GM18517 (cell line): ENCODE measurements around the gene ALK.
A peak's percentile ranks its signal among the peaks of the same experiment; 100 is the strongest.

ENCODE experiments used
- ATAC-seq: cut with Tn5 transposase; IDR thresholded peaks from one replicate; pipeline ENCODE4 v1.9.1; 2021; ENCODE audit warnings: mild to moderate bottlenecking, moderate library complexity; ENCODE audit not compliant: unreplicated experiment

ALK gene

DNA sequence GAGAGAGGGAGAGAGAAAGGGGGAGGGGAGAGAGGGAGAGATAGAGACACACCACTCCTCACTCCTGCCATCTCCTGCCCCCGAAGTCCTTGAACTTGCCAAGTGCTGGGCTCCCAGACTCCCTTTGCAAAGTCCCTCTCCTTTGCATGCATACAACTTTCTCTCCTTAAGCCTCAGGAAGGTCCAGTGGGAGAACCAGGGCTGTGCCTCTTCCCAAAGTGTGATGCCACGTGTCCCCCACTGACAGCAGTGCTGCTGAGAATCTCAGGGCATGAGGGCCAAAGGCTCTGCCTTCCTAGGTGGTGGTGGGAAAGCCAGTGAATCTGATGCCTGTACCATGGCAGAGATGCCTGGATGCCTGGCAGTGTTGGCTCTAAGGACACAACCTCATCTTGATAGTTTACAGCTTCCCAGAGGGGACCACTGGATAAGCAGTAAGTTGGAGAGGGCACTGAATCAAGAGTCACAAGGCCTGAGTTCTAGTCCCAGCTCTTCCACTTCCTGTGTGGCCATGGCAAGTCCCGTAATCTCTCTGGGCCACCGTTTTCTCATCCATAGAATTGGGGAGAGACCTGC lies 702.7 kb downstream of the ALK start:
- no peak for ATAC-seq

DNA sequence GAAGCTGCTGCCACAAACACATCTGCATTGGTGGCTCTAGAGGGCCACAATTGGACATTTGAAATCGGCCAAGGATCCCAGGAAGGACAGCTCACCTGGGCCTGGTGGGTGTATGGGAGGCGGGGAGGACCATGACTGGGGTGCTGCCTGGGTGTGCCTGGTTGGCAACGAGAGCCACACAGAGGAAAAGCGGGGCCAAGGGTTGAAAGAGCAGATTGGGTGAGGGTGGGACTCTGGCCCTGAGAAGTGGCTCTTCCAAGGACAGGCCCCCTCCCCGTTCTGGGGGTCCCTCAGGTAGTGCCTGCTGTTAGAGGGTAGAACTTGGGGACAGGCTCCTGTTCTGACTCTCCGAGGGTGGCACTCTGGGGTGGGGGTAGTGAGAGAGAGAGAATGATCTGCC lies 703.3 kb downstream of the ALK start:
- no peak for ATAC-seq

DNA sequence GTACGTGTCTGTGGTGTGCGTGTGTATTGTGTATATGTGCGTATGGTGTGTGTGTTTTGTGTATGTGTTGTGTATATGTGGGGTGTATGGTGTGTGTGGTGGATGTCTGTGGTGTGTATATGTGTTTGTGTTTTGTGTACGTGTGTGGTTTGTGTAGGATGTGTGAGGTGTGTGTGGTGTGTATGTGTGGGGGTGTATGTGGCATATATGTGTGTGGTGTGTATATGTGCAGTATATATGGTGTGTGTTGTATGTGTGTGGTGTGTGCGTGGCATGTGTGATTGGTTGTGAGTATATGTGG lies 704.8 kb downstream of the ALK start:
- no peak for ATAC-seq

DNA sequence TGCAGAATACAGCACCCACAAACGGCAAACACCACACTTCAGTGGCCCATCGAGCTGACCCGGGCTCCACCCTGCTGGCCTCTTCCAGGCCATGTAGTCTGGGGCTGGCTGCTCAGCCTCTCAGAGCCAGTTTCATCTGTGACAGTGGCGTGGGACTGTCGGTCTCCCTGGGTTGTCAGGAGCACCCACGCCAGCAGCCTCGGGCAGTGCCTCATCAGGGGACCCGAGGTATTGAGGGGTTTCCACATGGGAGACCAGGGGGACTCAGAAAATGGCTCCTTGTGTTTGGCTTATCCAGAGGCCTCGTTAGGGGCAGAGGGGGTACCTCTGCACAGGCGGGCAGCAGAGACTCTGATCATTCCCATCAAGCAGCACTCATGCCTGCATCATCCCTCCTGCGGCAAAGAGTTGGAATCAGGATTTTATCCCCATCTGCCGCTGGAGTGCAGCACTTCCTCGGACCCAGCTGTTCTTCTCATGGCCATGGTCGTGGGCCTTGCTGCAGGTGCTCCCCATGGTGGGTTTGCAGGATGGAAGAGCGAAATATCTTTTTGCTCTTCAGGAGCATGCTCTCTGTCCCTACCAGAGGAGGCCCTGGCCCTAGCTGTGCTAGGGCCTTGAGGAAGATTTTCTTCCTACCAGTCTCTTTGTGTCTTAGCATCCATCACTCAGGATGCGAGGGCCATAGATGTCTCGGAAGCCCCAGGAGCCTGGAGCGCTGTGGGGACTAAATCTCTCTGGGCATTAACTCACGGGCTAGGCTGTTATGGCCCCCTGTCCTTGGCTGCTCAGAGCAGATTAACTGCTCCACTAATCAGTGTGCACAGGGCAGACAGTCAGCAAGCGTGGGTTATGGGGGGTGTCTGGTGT lies 705.4 kb downstream of the ALK start:
- no peak for ATAC-seq

DNA sequence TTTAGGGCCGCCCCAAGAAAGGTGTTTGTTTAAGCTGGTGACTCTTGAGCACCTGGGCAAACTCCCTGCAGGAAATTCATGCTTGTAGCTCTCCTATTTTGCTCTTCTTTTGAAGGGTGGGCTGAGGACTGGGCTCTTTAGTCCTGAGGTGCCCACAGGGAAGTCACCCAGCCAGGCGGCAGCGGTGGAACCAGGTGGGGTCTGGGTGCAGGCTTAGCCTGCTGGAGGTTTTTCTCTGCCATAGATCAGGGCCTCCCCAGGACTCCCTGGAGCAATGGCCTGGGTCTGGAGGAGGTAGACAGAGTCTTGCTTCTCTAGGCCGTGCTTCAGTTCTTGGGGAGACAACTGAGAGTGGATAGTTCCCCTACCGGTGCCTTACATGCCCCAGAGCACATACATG lies 706.3 kb downstream of the ALK start:
- ATAC-seq: no peak

DNA sequence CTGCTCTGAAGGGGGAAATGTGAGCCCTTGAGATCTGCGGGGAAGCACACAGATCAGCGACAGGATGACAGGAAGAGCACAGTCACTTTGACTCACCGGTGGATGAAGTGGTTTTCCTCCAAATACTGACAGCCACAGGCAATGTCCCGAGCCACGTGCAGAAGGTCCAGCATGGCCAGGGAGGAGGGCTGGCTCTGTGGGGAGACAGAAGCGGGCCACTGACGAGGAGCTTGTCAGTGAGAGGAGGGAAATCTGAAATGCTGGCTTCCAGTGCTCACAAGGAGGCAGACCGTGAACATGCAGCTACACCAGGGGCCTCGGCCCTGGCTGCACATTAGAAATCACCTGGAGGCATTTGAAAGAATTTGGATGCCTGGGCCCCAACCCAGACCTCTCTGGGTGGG lies 707.5 kb downstream of the ALK start:
- no peak for ATAC-seq

DNA sequence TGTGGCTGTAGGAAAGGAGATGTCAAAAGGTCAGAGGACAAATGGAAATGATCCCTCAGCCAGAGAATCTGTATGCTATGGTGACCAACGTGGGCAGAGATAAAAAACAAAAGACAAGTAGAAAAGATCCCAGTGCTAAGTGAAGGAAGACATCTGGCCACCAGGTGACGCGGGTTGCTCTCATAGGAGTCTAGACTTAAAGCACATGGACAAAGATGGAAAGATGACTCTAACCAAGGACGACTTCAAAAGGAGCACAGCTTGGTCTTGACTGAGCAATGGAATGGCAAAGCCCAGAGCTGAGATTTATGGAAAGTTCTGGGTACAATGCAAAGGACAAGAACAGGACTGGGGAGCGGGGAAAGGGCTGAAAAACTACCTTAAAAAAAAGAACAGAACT lies 709.4 kb downstream of the ALK start:
- no peak for ATAC-seq

DNA sequence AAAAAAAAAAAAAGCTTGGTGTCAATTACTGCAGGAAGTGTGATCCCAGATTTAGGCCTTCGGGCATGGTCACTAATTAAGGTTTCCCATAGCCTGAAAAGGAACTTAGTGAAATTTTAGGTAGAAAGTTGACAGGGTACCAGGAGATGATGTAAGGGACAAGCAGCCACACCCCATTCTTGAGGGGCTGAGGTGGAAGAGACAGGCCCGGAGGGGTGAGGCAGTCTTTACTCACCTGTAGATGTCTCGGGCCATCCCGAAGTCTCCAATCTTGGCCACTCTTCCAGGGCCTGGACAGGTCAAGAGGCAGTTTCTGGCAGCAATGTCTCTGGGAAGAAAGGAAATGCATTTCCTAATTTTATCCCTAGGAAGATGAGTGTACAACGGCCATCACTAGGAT lies 711.8 kb downstream of the ALK start:
- no peak for ATAC-seq

DNA sequence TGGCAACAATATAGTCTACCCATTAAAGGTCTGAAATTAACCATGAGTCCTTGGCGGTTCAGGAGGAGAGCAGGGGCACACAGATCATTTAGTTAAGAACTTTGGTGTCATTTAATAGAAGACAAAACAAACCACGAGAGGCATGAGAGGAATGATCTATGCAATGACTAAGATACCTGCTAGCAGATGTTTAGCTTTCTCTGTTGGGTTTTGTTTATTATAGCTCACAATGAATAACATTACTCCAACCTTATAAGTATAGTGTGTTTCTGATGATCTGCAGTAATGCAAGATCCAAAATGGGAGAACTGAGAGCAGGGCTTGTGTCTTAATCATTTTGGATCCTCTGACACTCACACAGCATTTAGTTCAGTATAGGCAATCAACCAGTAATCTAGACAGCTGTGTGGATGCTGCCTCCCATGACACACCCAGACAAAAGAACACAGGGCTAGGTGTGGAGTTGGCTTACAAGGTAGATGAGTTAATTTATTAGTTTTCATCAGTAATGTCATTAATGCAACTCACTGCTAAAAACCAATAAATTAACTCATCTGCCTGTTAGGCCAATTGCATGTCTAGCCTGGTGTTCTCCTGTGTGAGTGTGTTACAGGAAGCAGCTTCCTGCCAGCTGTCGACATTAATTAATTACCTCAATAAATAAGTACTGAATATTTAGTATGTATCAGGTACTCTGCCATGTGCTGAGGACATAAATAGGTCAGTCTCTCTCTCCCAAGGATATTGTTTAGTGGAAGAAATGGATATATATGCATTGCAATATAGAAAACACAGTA lies 713.8 kb downstream of the ALK start:
- ATAC-seq: no peak

DNA sequence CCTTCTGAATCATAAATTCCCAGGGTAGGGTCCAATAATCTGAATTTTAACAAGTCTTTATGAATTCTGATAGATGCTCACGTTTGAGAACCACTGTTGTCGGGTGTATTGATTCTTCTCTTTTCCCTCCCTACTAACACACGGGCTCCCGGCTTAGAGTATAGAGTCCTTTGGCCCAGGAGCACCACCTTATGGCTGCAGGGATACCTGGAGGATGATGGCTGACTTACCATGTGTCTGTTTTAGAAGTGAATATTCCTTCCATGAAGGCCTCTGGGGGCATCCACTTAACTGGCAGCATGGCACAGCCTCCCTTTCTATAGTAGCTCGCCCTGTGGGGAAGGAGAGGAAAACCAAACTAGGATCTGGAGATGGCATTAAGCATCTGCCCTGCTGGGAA lies 714.4 kb downstream of the ALK start:
- no peak for ATAC-seq

DNA sequence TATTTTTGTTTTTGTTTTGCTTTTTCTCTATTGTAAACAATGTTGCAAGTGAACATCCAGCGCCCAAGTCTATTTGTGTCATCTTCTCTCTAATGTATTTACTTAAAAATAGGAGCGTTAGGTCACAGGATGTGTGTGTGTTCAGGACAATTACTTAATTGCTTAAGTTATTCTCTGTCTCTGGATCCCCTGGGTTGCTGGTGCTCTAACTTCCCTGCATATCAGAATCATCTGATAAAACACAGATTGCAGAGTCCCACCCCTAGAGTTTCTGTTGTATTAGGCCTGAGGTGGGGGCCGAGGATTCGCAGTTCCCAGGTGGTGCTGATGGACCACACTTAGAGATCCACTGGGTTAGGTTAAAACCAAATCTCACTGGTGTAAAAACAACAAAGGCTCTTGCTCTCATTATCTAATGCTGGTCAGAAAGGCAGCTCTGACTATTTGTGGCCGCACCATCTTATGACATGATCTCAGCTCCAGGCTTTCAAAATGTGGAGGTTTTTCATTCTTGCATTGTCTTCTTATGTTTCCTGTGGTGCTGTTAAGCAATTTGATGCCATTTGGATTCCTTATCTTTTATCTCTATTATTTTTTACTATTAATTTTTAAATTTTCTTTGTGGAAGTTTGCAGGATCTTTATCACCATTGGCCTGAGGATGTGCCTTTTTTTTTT lies 718.4 kb downstream of the ALK start:
- ATAC-seq: no peak

DNA sequence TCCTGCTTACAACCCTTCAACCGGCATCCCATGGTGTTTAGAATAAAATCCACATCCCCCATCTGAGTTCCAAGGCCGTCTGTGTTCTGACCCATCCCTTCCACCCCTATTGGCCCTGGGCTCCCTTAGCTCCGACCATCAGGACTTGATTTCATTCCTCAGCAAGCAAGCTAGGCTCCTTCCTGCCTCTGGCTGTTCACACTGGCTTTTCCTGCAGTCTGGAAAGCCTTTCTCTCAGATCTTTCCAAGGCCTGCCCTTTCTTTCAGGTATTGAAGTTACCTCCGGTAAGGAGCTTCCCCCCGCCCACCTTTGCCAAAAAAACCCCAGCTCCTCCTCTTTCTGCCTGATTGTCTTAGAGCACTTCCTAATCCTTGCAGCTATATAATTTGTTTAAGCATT lies 719.4 kb downstream of the ALK start:
- no peak for ATAC-seq

DNA sequence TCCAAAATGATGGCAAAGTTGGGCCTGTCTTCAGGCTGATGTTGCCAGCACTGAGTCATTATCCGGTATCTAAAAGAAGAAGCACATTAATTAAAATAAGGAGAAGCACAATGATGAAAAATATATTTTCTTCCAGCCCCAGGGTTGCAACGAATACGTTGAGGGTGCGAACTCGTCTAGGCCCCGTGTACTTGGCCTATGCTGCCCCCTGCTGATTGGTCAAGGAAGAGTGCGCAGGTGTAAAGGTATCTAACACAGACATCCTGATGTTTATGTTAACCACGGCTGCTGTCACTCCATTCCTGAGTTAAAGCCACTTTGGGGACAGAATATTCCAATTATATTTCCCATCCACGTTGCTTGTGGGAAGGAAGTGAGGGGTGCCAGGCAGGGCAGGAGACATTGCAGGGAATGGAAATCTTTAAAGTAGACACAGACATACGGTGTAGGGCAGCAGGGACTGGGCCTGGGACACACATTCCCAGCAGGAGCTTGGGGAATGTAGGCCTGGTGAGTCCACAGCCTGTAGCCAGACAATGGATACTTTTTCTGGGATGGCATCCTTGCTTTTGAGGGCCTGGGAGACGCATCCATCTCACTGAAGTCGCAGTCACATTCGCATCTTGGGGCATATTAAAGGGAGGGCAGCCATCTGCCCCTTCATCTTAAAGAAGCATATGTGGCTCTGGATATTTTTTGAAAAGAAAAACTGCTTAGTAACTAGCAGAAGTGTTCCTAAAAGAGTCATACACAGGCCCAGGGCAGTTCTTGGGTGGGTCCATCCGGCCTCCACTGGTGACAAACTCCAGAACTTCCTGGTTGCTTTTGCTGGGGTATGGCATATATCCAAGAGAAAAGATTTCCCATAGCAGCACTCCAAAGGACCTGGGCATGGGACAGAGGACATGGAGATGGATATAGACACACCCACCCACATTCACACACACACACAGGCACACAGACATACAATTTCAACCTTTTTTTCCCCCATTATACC lies 724.3 kb downstream of the ALK start:
- peak; percentile 53 for ATAC-seq

DNA sequence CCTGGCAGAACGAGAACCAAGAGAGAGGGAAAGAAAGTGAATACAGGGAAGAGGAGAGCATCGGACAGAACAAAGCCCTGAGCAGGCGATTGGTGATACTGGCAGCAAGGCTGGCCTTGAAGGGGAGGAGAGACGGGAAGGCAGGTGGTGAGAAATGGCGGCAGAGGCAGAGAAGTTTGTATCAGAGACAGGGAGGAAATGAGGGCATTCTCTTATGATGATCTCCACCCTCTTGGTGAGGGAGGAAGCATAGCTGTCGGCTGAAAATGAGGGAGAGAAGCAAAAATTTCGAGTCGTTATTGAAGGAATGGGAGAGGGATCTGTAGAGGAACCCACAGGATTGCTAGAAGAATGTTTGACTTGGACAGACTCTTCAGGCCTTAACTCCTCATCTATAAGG lies 725.6 kb downstream of the ALK start:
- no peak for ATAC-seq

DNA sequence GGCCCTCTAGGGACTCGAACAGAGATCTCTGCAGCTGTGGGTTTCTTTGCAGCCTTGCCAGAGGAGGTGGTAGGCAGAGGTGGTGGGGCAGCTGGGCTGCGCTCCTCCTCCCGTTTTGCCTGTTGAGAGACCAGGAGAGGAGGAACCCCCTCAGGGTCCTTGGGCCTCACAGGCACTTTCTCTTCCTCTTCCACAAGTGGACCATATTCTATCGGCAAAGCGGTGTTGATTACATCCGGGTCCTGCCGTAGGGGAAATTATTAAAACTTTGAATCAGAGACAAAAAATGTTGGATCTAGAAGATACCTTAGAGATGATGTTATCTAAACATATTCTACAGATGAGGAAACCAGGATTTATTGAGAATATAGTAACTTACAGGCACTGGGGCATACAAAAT lies 727.7 kb downstream of the ALK start:
- no peak for ATAC-seq

DNA sequence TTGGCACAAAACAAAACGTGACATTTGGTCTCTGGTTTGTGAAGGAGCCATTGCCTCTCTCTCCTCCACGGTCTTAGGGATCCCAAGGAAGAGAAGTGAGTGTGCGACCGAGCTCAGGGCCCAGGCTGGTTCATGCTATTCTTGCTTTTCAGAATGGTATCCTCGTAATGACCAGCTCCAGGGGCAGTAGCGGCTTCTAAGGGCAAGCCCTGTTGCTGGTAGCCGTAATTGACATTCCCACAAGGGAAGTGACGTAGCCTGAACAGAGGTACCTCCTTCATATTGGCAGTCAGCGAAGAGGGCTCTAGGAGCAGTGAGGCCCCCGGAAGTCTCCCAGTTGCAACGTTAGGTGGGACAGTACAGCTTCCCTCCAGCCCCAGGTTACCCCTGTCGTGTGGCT lies 728.3 kb downstream of the ALK start:
- ATAC-seq: no peak

DNA sequence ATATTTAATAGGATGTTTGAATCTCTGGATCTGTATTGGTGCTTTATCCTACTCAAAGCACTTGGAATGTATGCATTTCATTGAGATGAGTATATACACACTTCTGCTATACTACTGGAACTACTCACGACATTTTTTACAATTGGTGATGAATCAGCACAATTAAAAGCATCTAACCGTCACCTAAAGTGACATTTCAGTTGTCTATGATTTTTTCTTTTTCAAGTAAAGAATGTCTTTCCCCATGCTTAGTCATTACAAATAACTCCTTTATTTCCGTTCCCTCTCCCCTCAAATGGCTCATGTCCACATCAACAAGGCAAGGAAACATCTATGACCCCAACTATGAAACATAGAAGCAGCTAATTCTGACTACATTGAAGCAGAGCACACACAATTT lies 728.9 kb downstream of the ALK start:
- no peak for ATAC-seq

DNA sequence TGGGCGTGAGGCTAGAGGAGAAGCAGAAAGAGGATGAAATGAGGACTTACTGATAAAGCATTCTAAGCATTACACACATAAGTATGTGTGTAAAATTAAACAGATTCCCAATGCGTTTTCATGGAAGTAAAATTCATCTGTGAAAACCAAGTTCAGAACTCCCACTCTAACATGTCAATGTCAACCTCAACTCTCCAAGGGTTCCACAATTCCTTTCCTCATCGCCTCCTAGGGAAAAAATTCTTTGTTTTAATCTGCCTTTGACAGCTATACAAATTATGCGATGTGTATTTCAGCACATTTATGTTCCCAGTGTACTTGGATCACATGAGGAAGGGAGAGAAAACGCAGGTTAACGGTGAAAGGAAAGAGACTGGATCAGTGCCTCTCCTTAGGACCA lies 729.6 kb downstream of the ALK start:
- no peak for ATAC-seq

DNA sequence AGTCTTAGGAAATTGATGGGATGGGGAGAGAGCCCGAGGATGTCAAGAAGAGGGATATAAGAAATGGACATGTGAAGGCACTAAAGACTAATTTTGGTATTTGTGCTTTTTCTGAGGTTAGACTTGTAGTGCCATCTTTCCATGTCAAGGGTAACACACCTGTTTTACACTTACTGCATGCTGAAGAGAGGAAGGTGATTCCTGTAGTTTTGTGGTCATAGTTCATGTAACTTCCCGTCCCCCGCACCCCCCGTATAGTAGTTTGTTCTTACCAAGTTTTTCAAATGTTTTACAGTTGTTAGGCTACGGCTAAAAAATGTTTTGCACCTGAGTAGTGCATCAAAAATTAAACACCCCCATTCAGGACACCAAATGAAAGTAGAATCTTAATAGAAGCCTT lies 732.3 kb downstream of the ALK start:
- no peak for ATAC-seq

DNA sequence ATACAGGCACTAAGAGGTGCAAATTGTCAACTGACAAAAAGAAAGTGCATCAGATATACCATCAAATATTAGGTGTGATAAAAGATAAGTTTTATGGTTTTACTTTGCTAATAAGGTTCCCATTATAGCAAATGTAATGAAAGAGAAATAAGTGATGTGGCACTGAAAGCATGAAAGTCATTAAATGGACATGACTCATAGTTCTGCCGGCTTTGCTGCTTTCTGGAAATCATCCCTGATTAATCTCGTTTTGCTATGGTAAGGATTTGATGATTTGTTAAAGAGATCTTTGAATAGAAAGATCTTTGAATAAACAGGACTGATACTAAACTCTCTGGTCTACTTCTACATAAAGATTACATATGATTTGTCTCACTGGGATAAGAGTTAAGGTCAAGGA lies 733.5 kb downstream of the ALK start:
- ATAC-seq: no peak
